GM12875 (cell line): Measurements from ENCODE around the gene RPL36.

Experiments
- H3K4me3 ChIP-seq: one replicate; pipeline ENCODE4 v1.5.1; 2011; ENCODE audit warnings: low read depth, low read length, control low read depth
- CTCF ChIP-seq: IDR thresholded peaks from 2 replicates; pipeline ENCODE4 v1.5.1; 2011; ENCODE audit warnings: low read depth, mild to moderate bottlenecking, control low read depth, inconsistent platforms, low read length, moderate library complexity, borderline replicate concordance; ENCODE audit not compliant: insufficient read depth

The RPL36 gene

GRCh38 chr19:5672708-5673459, 17.2 kb upstream of the RPL36 start:
- no peak for TF ChIP-seq CTCF
- H3K4me3 ChIP-seq: no peak overlapping the region

GRCh38 chr19:5673752-5674151, 16.3 kb upstream of the RPL36 start:
- H3K4me3 ChIP-seq: no peak overlapping the region
- TF ChIP-seq CTCF: no peak

DNA sequence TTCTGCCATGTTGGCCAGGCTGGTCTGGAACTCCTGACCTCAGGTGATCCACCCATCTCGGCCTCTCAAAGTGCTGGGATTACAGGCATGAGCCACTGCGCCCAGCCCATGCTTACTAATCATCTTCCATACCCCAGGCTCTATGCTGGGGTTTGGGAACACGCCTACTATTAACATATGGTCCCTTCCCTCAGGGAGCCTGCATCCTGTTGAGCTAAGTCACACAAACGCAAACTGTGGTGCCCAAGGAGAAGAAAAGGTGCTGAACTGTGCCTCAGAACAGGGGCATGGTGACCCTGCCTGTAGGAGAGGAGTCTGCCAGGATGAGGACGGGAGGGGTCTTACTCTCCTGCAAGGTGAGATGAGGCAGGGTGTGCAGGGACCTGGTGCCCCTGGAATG, 15.4 kb upstream of the RPL36 start:
- no peak overlapping the region for H3K4me3 ChIP-seq
- TF ChIP-seq CTCF: no peak

GRCh38 chr19:5676105-5676771, 13.9 kb upstream of the RPL36 start:
- TF ChIP-seq CTCF: no peak
- no peak overlapping the region for H3K4me3 ChIP-seq

- no peak overlapping the region for H3K4me3 ChIP-seq
- no peak for TF ChIP-seq CTCF
Measured at GRCh38 chr19:5676772-5677105, 13.4 kb upstream of the RPL36 start.

DNA sequence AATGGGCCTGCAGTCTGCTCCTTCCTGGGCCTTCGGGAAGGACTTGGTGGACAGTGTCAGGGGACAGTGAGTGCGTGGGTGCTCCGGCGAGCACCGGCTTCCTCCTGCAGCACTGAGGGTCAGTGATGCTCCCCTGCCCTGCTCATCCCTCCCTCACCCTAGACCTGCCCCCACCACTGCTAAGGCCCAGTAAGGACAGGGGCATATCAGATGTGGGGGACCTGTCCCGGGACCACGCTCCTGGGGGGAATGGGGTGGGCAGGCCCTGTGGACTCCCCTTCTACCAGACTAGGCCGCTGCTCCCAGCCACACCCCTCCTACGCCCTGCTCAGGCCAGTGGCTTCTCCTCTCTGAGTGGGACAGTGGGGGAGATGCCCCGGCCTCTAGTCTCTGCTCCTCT, 13.0 kb upstream of the RPL36 start:
- TF ChIP-seq CTCF: no peak
- no peak overlapping the region for H3K4me3 ChIP-seq

DNA sequence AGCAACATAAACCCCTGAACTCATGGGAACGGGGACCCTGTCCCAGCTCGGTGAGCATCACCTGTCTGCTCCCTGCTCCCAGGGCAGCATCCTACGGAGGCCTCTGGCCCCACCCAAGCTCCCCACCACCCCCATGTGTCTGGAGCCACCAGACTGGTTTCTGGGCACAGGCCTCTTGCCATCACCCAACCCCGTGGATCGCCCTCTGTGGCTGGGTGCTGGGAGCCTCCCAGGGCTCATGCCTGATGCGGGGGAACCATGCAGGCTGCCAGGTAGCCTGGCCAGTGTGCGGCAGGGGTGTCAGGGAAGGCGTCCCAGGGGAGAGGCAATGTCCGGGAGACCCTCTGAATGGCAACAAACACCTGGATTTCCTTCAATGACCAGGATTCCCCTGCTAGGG, 12.5 kb upstream of the RPL36 start:
- H3K4me3 ChIP-seq: no peak overlapping the region
- no peak for TF ChIP-seq CTCF
